GM21526 (cell line): Measurements from ENCODE around the gene NTMT2.

Experiments
- ATAC-seq: cut with Tn5 transposase; IDR thresholded peaks from one replicate; pipeline ENCODE4 v1.9.1; 2021; ENCODE audit warnings: moderate library complexity; ENCODE audit not compliant: unreplicated experiment, low FRiP score

Gene NTMT2

GRCh38 chr1:170203693-170204092 is 57.9 kb downstream of the NTMT2 start:
- ATAC-seq = no peak

GRCh38 chr1:170204121-170204520 is 58.4 kb downstream of the NTMT2 start:
- ATAC-seq = no peak

GRCh38 chr1:170205301-170205700 is 59.5 kb downstream of the NTMT2 start:
- no peak for ATAC-seq

GRCh38 chr1:170209125-170209524 is 63.4 kb downstream of the NTMT2 start:
- ATAC-seq = no peak

- ATAC-seq = no peak
Observed at GRCh38 chr1:170210142-170210541, 64.4 kb downstream of the NTMT2 start.

- ATAC-seq = no peak
Observed at GRCh38 chr1:170213596-170213995, 67.8 kb downstream of the NTMT2 start.

- no peak for ATAC-seq
Observed at GRCh38 chr1:170214117-170215032, 68.6 kb downstream of the NTMT2 start.

- no peak for ATAC-seq
Observed at GRCh38 chr1:170215072-170215885, 69.5 kb downstream of the NTMT2 start.

- no peak for ATAC-seq
Observed at GRCh38 chr1:170217517-170218256, 71.9 kb downstream of the NTMT2 start.

GRCh38 chr1:170218257-170218650 is 72.5 kb downstream of the NTMT2 start:
- no peak for ATAC-seq
